GM18502 (cell line): ENCODE results near the gene LURAP1L.

ENCODE experiments used
- ATAC-seq: cut with Tn5 transposase; IDR thresholded peaks from one replicate; pipeline ENCODE4 v1.9.1; 2021; ENCODE audit warnings: mild to moderate bottlenecking; ENCODE audit not compliant: unreplicated experiment, poor library complexity

Gene LURAP1L

DNA sequence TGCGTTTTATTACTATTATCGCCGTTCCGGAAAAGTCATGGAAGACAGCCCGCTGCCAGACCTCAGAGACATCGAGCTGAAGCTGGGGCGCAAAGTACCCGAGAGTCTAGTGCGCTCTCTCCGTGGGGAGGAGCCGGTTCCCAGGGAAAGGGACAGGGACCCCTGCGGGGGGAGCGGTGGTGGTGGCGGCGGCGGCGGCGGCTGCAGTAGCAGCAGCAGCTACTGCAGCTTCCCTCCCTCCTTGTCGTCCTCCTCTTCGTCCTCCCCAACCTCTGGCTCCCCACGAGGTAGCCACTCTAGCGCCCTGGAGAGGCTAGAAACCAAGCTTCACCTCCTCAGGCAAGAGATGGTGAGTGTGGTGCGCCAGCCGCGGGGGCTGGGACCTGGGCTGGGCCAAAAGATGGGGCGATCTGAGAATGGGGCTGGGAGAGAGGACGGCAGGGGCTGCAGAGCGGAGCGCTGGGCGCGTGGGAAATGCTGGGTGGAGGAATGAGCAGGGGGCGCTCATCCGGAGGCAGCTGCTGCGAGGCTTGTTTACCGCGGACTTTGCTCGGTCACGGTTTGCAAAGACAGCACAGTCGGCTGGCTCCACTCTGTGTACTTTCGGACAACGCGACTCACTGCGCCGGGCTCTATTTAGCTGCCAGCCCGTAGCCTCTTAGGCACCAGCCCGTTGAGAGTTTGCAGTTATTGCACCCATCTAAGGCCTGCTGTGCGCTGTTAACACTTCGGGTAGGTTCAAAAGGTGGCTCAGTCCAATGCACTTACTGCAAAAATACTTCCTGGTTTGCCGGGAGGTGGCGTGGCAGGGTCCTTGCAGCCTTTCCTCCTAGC, 1.1 kb downstream of the LURAP1L start:
- ATAC-seq = peak; percentile 65

DNA sequence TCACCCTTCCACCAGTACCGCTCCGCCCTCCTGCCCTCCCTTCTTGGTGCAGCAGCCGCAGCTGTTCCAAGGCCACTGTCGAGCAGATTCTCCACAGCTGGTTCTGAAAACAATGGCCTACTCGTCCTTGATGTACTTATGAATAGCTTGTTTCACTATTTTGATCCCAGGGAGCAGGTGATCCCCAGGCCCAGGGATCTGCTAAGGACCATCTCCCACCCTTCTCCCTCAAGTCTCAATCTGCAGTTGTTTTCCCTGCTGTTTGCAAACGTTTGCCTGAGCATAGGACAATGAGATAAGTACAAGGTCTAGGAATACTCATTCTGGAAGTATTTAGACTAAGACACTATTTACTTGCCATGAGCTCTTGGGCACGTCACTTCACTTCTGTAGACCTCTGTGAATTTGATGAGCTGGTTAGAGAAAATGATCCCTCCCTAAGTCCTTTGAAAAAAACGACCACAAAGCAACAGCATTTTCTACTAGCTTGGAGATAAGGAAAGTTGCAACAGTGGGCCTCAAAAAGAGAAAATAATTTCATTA, 1.8 kb downstream of the LURAP1L start:
- no peak for ATAC-seq

DNA sequence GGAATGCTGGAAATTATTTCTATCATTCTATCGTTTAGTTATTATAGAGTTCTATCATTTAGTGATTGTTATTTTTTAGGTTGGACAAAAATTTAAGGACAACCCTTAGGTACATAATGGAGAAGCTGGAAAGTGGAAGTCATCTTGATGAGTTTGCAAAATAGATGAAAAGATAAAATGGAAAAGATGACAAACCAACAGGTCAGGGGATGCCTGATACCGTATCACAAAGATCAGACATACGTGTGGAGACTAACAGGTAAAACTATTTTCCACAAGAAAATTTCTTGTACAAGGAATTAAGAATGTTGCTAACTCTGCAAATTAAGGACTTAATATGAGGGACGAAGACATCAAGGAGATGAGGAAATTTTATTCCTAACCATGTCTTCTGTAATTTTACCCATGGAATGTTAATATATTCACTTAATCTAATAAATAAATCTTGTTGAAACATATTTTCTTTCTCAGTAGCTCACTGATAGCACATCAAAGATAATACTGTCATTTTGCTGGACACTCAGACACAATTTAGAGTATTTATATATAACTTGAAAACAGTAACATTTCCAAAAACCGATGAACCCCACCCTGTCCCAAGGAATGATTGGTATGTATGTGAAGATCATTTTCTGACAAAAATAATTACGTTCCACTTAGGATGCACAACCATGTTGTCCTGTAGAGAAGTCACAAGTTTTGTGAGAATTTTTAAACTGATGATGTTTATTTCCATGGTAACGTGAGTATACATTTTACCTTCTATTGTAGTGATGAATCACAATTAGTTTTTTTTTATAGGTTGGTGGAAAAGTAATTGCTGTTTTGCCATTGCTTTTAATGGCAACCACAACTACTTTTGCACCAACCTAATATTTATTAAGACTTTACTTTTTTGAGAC, 2.6 kb downstream of the LURAP1L start:
- no peak for ATAC-seq

DNA sequence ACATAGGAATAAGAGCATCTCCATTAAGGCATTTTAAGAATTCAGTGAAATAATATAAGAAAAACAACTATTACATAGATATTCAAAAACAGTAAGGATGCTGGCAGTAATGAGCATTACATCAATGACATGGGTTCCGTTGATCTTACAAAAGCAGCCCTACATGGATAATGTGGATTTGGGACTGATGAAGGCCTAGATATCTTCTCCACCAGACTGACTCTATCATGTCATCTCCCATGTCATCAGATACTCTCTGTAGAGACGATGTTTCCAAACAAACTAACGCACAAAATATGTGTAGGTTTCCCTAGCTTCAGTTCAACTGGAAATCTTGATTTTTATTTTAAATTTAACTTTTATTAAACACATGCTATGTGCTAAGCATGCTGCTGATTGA, 3.6 kb downstream of the LURAP1L start:
- ATAC-seq = no peak

DNA sequence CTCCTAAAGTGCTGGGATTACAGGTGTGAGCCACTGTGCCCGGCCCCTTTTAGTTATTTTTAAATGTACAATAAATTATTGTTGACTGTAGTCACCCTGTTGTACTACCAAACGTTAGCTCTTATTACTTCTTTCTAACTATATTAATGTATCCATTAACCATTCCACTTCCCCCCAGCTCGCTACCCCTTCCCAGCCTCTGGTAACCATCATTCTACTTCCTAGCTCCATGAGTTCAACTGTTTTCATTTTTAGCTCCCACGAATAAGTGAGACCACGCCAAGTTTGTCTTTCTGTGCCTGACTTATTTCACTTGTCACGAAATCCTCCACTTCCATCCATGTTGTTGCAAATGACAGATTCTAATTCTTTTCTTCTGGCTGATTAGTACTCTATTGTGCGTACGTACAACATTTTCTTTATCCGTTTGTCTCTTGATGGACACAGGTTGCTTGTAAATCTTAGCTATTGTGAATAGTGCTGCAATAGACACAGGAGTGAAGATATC, 6.5 kb downstream of the LURAP1L start:
- no peak for ATAC-seq

DNA sequence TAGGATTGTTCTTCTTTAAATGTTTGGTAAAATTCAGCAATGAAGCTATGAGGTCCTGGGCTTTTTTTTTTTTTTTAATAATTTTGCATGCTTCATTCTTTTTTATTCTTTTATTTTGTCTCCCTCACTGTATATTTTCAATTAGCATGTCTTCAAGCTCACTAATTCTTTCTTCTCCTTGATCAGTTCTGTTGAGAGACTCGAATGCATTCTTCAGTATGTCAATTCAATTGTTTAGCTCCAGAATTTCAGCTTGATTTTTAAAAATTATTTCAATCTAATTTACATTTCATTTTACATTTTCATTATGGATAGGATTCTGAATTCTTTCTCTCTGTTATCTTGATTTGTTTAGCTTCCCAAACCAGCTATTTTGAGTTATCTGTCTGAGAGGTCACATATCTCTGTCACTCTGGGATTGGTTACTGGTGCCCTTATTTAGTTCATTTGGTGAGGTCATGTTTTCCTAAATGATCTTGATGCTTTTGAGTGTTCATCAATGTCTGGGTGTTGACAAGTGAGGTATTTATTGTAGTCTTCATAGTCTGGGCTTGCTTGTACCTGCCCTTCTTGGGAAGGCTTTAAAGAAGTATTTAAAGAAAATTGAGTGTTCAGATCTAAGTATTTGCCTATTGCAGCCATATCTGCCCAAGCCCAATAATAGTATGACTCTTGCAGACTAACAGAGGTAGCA, 9.1 kb downstream of the LURAP1L start:
- ATAC-seq = no peak

DNA sequence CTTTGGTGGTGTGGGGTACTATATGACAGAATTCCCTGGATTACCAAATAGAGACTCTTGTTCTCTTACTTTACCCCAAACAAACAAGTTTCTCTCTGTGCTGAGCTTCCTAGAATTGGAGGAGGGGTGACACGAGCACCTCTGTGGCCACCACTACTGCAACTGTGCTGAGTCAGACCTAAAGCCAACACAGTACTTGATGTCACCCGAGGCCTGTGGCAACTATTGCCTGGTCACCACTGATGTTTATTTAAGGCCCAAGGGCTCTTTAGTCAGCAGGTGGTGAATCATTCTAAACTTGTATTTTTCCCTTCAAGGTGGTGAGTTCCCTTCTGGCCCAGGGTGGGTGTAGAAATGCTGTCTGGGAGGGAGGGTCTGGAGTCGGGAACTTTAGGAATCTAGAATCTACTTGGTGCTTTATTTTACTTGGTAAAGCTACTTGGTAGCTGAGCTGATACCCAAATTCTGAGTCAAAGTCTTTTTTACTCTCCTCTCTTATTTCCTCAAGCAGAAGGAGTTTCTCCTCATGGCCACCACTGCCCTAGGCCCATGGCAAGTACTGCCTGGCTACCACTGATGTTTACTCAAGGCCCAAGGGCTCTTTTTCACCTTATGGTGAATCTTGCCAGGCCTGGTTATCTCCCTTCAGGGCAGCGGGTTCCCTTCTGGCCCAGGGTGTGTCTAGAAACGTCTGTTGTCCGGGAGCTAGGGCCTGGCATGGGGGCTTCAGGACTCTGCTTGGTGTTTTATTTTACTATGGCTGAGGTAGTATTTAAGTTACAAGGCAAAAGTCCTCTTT, 9.8 kb downstream of the LURAP1L start:
- no peak for ATAC-seq

DNA sequence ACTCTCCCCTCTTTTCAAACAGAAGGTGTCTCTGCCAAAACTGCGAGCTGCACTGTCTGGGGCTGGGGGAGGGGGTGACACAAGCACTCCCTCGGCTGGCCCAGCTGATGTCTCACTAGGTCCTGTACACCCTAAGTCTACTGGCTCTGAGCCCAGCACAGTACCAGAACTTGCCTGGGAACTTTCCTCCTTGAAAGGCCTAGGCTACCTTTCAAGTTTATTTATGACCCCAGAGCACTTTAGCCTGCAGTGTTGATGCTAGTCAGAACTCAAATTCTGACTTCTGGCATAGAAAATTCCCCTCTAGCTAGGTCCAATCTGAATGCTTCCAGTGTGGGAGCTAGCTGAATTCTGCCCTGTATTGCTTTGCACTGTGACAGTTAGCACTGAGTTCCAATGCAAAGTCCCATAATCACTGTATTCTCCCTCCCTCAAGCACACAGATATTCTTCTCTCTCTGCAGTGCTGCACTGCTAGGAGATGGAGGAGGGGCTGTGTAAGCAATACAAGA, 10.5 kb downstream of the LURAP1L start:
- ATAC-seq = no peak

DNA sequence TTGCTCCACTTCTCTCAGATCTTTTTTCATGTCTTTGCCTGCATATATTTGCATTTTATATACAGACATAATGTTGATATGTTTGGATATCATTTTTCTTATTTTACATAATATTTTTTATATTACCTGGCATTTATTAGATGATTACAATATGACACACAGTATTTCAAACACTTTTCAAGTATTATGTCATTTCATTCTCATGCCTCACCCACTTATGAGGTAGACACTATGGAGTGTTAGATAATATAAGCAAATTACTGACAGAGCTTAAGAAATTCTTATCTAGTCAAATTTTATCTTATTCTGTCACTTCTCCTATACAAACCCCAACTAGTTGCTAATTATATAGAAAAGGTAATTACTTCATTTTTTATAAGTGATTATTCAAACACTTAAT, 11.1 kb downstream of the LURAP1L start:
- ATAC-seq = no peak

DNA sequence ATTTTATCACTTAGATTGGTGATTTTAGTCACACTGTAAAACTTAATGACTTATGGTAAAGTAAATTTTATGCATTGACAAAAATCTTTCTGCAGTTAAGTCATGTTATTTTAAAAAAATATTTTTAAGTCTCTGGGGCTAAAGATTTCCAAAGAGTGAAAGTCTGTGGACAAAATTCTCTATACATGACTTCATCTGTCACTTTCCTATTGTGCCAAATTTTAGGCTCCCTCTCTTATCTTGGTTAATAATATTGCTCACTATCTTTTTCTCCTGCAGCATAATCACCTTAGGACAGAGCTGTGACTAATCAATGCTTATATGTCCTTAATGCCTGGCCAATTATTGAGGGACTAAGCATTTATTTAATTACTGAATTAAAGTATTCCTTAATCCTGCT, 15.2 kb downstream of the LURAP1L start:
- no peak for ATAC-seq

DNA sequence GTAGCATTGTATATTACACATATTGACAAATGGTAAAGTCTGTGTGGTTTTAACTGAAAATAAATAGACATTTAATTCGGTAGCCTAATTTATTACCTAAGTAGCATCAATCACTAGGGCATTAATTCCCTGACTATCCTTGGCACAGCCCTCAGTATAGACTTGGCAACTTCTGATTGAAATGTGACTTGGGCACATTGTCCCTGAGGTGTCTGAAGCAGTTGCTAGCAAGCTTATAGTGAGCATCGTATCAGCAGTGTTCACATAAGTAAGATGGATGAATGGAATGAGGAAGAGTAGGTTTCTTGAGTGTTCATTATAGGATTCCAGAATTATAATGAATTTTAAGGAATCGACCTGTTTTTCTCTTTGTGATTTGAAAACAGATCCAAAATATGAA, 16.1 kb downstream of the LURAP1L start:
- ATAC-seq = no peak

DNA sequence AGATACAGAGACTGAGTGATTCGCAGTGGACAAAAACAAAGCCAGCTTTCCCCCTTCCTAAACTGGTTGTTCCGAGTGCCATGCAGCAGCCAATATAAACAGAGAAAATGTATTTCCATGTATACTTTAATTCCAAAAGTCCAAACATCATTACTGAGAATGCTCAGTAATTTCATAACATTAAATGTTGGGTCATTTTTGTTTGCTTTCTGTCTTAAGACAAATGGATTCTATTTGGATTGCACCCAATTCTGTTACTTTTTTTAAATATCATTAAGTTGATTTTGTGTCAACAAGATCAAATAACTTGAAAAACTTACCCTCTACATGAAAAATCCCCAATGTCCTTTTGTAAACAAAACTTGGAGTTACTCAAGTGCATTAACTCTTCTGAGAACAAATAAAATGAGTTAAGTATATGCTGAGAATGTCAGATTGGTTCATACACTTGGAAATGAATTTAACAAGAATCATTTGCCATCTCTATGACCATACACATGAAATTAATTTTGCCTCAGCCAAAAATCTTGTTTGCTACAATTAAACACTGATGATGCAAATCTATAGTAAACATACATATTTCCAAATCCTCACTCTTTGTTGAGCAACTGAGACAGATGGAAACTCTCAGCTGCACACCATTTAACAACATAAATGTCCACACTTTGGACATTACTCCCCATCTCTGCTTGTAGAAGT, 19.4 kb downstream of the LURAP1L start:
- no peak for ATAC-seq

DNA sequence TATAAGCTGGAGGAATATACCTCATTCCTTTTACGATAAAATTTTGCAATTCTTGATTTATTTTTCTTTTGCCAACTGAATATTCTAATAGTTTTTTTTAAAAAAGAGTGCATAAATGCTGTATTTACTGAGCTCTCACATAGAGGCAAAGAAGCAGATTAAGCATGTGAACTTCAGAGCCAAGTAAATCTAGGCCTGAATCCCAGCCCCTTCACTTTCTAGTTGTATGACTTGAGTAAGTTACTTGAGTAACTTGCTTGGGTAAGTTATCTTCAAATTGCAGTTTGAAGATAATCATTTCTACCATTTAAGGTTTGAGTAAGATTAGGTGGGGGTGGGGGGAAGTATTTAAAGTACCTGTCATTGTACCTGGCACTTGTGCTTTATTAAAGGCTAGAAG, 21.8 kb downstream of the LURAP1L start:
- no peak for ATAC-seq

DNA sequence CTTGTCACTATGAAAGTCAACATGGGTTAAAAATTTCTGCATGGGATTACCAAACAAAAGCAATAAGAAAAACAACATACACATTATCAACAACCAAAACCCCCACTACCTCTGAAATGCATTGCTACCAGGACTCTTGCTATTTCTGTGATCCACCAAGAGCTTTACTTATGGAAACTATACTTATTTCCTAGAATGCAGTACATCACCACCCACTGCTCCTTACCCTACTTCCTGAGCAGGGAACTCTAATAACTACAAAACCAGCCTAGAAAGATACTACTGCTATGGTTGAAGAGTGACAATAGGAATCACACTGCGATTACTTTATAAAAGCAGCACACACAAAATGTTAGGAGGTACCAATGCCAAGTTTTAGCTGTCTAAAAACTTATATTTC, 22.2 kb downstream of the LURAP1L start:
- no peak for ATAC-seq

DNA sequence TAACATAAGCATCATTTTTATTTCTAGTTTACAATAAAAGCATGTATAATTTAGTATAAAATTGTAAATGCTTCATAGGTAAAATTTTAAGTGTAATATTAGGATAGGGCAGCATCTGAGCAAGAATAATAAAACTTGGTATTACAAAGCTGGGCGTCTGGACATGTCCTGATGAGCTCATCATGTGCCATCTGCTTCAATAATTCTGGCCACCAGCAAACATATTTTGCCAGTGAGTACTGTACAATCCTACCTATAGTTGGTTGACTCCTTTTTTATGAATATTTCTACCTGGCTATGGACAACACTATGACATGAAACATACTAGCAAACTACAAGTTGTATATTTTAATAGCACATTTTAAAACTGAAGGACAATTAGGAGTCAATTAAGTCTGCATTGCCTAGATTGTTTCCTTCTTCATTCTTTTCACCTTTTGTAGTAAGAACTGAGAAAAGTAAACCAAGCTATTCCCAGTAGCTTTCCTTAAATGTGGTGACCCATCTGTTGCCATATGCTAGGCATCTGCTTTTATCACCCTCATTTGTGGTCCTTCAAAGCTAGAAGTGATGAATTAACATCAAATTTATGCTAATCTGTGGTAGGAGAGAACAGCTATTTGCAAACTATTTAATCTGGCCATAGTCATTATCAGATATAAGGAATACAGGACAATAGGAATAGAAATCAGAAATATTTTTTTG, 23.4 kb downstream of the LURAP1L start:
- ATAC-seq = no peak

DNA sequence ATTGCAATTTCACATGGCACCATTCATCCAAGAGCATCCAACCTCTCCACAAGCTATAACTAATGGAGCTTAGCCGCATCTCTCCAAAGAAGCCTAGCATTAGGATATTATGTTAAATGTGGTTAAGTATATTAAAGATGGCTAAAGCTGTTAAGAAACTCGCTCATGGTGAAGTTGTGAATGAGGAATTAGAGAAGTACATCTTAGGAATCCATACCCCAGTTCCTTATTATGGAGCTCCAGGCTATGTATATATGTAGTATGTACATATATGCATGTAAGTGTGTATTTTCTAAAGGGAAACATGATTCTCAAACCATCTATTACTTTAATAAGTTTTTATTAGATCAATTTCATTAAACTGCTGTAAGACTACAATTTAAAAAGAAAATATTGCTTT, 26.4 kb downstream of the LURAP1L start:
- ATAC-seq = no peak

DNA sequence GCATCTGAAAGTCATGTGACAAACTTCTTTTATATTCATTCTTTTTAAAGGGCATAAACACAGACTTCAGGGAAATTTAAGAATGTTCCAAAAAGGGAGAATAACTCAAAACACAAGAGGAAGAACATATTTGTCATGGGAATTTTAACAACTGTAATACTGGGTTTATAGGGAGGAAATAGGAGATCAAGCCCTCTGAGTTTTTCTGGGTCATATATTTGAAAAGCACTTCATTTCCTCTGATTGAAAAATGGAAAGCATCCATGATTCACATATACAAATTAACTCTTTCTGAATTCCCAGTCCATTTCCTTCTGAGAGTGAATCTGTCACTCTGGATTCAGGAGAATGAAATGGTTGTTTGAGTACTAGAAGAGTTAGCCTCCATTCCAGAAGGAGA, 26.8 kb downstream of the LURAP1L start:
- no peak for ATAC-seq

DNA sequence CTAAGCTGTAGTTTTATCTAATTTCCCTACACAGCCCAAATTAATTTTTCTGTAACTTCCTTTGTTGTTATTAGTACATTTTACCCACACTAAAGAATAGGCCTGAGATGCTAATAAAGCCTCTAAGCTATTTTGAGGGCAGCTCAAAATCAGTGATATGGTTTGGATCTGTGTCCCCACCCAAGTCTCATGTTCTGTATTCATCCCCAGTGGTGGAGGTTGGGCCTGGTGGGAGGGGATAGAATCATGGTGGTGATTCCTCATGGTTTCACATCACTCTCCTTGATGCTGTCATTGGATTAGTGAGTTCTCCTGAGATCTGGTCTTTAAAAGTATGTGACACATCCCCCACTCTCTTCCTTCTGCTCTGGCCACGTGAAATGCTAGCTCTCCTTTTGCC, 27.3 kb downstream of the LURAP1L start:
- ATAC-seq = no peak
